ENCODE data around the gene ENO2.
"Not testable (repeated sequence)": the region's sequence is repeated elsewhere in the genome, so short reads cannot be mapped to it uniquely, and the experiment has no call there.

GRCh38 chr12:6908141-6908540 is 6.2 kb upstream of the ENO2 start:
- TF ChIP-seq CTCF, EP300, POLR2AphosphoS5 (IDR thresholded peaks at IDR 0.05): not testable (repeated sequence)

Data from upper lobe of left lung (tissue), 4 donors.